Neuronal stem cell (in vitro differentiated cells): ENCODE measurements around the gene RNGTT.

ENCODE experiments used
- DNase-seq: peaks from one replicate; pipeline ENCODE4 v3.0.0-alpha.2; 2013; ENCODE audit warnings: low spot score
- H2AFZ ChIP-seq: one replicate; pipeline ENCODE4 v1.6.1; 2013; ENCODE audit warnings: mild to moderate bottlenecking, low read length, inconsistent platforms
- H2AK5ac ChIP-seq: 2 replicates; pipeline ENCODE4 v1.6.1; 2013; ENCODE audit warnings: low read depth, mild to moderate bottlenecking, inconsistent platforms, low read length, moderate library complexity, mixed read lengths
- H2BK120ac ChIP-seq: 2 replicates; pipeline ENCODE4 v1.6.1; 2013; ENCODE audit warnings: low read depth, mild to moderate bottlenecking, inconsistent platforms, low read length, moderate library complexity, mixed read lengths
- H2BK12ac ChIP-seq: one replicate; pipeline ENCODE4 v1.6.1; 2013; ENCODE audit warnings: low read length, inconsistent platforms
- H2BK15ac ChIP-seq: 2 replicates; pipeline ENCODE4 v1.6.1; 2013; ENCODE audit warnings: mild to moderate bottlenecking, low read length, inconsistent platforms, mixed read lengths
- H2BK5ac ChIP-seq: one replicate; pipeline ENCODE4 v1.6.1; 2013; ENCODE audit warnings: inconsistent platforms, mild to moderate bottlenecking, low read length, moderate library complexity
- H3K14ac ChIP-seq: one replicate; pipeline ENCODE4 v1.6.1; 2013; ENCODE audit warnings: low read length, inconsistent platforms
- H3K18ac ChIP-seq: 2 replicates; pipeline ENCODE4 v1.6.1; 2013; ENCODE audit warnings: low read length, inconsistent platforms
- H3K23ac ChIP-seq: 2 replicates; pipeline ENCODE4 v1.6.1; 2013; ENCODE audit warnings: low read depth, mild to moderate bottlenecking, mixed read lengths, low read length, inconsistent platforms; ENCODE audit not compliant: poor library complexity
- H3K27ac ChIP-seq: replicated peaks from 3 replicates; pipeline ENCODE4 v1.5.1; 2013; ENCODE audit warnings: low read length, inconsistent platforms
- H3K27me3 ChIP-seq, 3 experiments: 2 replicates each; pipeline ENCODE4 v1.6.1; 2013; ENCODE audit warnings: low read length in 3 of 3, mild to moderate bottlenecking in 2 of 3, inconsistent platforms in 1 of 3, low read depth in 1 of 3, mixed read lengths in 1 of 3, moderate library complexity in 1 of 3; ENCODE audit not compliant: control insufficient read depth in 3 of 3, insufficient read depth in 3 of 3
- H3K36me3 ChIP-seq, 2 donors: replicated peaks in 1 of 2; 2 replicates each; pipeline ENCODE4 v1.6.1; 2013; ENCODE audit warnings: low read length in 2 of 2; ENCODE audit not compliant: control insufficient read depth in 2 of 2, insufficient read depth in 2 of 2
- H3K4ac ChIP-seq: 2 replicates; pipeline ENCODE4 v1.6.1; 2013; ENCODE audit warnings: inconsistent platforms, mild to moderate bottlenecking, low read length, moderate library complexity
- H3K4me1 ChIP-seq, 2 donors: 1 replicate in 1 of 2; 2 replicates in 1 of 2; pipeline ENCODE4 v1.6.1; 2013; ENCODE audit warnings: low read length in 2 of 2, low read depth in 1 of 2; ENCODE audit not compliant: control insufficient read depth in 2 of 2, insufficient read depth in 1 of 2
- H3K4me2 ChIP-seq: one replicate; pipeline ENCODE4 v1.6.1; 2013; ENCODE audit warnings: mild to moderate bottlenecking, low read length, inconsistent platforms; ENCODE audit not compliant: insufficient read depth, poor library complexity, severe bottlenecking
- H3K4me3 ChIP-seq, 2 donors: 2 replicates each; pipeline ENCODE4 v1.5.1; 2013; ENCODE audit warnings: low read length in 2 of 2, mild to moderate bottlenecking in 2 of 2, inconsistent platforms in 1 of 2, moderate library complexity in 1 of 2
- H3K79me1 ChIP-seq: one replicate; pipeline ENCODE4 v1.6.1; 2013; ENCODE audit warnings: low read depth, mild to moderate bottlenecking, inconsistent platforms, low read length, moderate library complexity
- H3K9ac ChIP-seq: one replicate; pipeline ENCODE4 v1.6.1; 2013; ENCODE audit warnings: mild to moderate bottlenecking, low read depth, low read length, inconsistent platforms; ENCODE audit not compliant: poor library complexity
- H3K9me3 ChIP-seq, 2 donors: replicated peaks in 1 of 2; 2 replicates each; pipeline versions ENCODE3 to v1.6.1; 2013; ENCODE audit warnings: low read length in 2 of 2, mild to moderate bottlenecking in 2 of 2, inconsistent platforms in 1 of 2, low read depth in 1 of 2, mixed read lengths in 1 of 2, moderate library complexity in 1 of 2; ENCODE audit not compliant: control insufficient read depth in 2 of 2, insufficient read depth in 1 of 2
- H4K8ac ChIP-seq: one replicate; pipeline ENCODE4 v1.6.1; 2013; ENCODE audit warnings: low read depth, mild to moderate bottlenecking, inconsistent platforms, low read length, moderate library complexity
- H4K91ac ChIP-seq: one replicate; pipeline ENCODE4 v1.6.1; 2013; ENCODE audit warnings: low read length, low read depth, mild to moderate bottlenecking, inconsistent platforms; ENCODE audit not compliant: poor library complexity
- WGBS, 2 donors: extraction: QIAGEN DNeasy Blood & Tissue Kit; methylation state at CpG; one replicate each; pipeline ENCODE4 v1.1.7; 2013; ENCODE audit warnings: missing lambda C conversion rate in 2 of 2, mixed read lengths in 1 of 2; ENCODE audit not compliant: insufficient read length in 2 of 2, insufficient replicate concordance in 1 of 2; ENCODE audit errors: extremely low coverage in 2 of 2; 5-methylcytosine and 5-hydroxymethylcytosine counted together

RNGTT gene

DNA sequence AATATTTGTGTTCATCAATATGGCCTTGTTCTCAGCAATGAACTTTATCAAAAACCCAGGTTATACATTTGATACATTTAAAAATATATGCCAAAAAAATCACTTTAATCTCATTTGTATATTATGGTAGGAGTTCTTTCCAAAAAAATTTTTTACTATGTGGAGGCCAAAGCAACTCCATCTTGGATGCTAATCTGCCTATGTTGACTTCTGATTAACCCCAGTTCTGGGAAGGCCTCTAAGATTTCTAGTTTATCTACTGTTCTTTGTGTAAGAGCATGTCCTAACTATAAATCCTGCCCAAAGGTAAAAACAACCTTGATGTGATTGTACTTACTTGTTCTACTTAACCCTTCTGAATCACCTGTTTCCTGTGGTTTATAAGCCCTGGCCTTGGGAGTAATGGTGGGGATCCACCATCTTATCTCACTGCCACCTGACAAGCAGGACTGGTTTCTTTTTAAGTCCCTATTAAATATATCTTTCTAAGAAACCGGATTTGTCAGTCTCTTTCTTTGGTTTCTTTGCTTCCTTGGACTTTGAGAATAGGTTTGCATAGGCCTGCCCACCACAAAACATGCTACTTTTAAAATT, 46.7 kb downstream of the RNGTT start:
- no peak for DNase-seq
- Histone ChIP-seq H4K91ac (no peak overlapping the region), H3K4me3 (no peak overlapping the region), H2BK15ac (no peak overlapping the region), H3K18ac (no peak overlapping the region), H2BK120ac (no peak overlapping the region), H3K23ac (no peak overlapping the region), H2AK5ac (no peak overlapping the region), H3K9me3 (peaks cover 0 to 9% of the 10 kb centered on the region in 2 donors), H3K27ac (no peak overlapping the region), H3K4ac (no peak overlapping the region), H2AFZ (no peak overlapping the region), H2BK5ac (no peak overlapping the region), H3K4me1 (no peaks in the 10 kb centered on the region), H3K36me3 (peaks cover 0 to 6% of the 10 kb centered on the region in 2 donors), H3K9ac (no peak overlapping the region), H3K14ac (no peak overlapping the region), H3K79me1 (peaks cover 3% of the 10 kb centered on the region), H3K4me2 (no peak overlapping the region), H2BK12ac (no peak overlapping the region), H4K8ac (no peak overlapping the region), H3K27me3 (no peaks in the 10 kb centered on the region)
- WGBS, 2 donors: no CpG with 5 or more reads among the region's 1 CpG

DNA sequence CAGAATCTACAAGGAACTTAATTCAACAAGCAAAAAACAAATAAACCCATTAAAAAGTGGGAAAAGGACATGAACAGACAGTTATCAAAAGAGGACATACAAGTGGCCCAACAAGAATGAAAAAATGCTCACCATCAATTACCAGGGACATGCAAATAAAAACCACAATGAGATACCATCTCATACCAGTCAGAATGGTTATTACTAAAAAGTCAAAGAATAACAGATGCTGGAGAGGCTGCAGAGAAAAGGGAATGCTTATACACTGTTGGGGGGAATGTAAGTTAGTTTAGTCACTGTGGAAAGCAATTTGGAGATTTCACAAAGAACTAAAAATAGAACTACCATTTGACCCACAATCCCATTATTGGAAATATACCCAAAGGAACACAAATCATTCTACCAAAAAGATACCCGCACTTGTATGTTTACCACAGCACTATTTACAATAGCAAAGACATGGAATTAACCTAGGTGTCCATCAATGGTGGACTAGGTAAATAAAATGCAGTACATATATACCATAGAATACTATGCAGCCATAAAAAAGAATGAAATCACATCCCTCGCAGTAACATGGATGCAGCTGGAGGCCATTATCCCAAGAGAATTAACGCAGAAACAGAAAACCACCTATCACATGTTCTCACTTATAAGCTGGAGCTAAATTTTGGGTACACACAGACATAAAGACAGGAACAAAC, 48.4 kb downstream of the RNGTT start:
- Histone ChIP-seq H3K27me3 (no peaks in the 10 kb centered on the region), H3K14ac (no peak overlapping the region), H3K4ac (no peak overlapping the region), H2AFZ (no peak overlapping the region), H4K8ac (no peak overlapping the region), H3K9me3 (peaks cover 0 to 9% of the 10 kb centered on the region in 2 donors), H3K23ac (no peak overlapping the region), H3K9ac (no peak overlapping the region), H3K79me1 (peaks cover 3% of the 10 kb centered on the region), H2BK120ac (no peak overlapping the region), H3K18ac (no peak overlapping the region), H3K4me3 (no peak overlapping the region), H2BK5ac (no peak overlapping the region), H3K27ac (no peak overlapping the region), H2BK15ac (no peak overlapping the region), H4K91ac (no peak overlapping the region), H2AK5ac (no peak overlapping the region), H3K4me1 (no peaks in the 10 kb centered on the region), H2BK12ac (no peak overlapping the region), H3K36me3 (peaks cover 0 to 6% of the 10 kb centered on the region in 2 donors), H3K4me2 (no peak overlapping the region)
- no CpG with 5 or more reads among the region's 3 CpGs for WGBS, 2 donors
- DNase-seq: no peak

GRCh38 chr6:88914180-88914579, 49.2 kb downstream of the RNGTT start:
- Histone ChIP-seq H2AFZ (no peak overlapping the region), H2BK120ac (no peak overlapping the region), H3K23ac (no peak overlapping the region), H3K36me3 (peaks cover 0 to 6% of the 10 kb centered on the region in 2 donors), H3K27ac (no peak overlapping the region), H3K4me1 (no peaks in the 10 kb centered on the region), H4K91ac (no peak overlapping the region), H2BK15ac (no peak overlapping the region), H3K9me3 (peaks cover 0 to 9% of the 10 kb centered on the region in 2 donors), H3K4me3 (no peak overlapping the region), H2BK12ac (no peak overlapping the region), H3K14ac (no peak overlapping the region), H3K79me1 (peaks cover 3% of the 10 kb centered on the region), H3K27me3 (no peaks in the 10 kb centered on the region), H3K9ac (no peak overlapping the region), H3K4ac (no peak overlapping the region), H2AK5ac (no peak overlapping the region), H4K8ac (no peak overlapping the region), H2BK5ac (no peak overlapping the region), H3K4me2 (no peak overlapping the region), H3K18ac (no peak overlapping the region)
- no CpG with 5 or more reads among the region's 4 CpGs for WGBS, 2 donors
- DNase-seq: no peak

DNA sequence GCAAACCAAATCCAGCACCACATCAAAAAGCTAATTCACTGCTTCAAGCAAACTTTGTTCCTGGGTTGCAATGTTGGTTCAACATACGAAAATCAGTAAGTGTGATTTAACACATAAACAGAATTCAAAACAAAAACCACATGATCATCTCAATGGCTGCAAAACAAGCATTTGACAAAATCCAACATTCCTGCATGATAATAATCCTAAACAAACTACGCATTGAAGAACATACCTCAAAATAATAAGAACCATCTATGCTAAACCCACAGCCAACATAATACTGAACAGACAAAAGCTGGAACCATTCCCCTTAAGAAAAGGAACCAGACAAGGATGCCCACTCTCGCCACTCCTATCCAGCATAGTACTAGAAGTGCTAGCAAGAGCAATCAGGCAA, 49.9 kb downstream of the RNGTT start:
- no peak overlapping the region for H3K27ac ChIP-seq
- H3K4me3 ChIP-seq: no peak overlapping the region
- no peak overlapping the region for H3K23ac ChIP-seq
- no peaks in the 10 kb centered on the region for H3K4me1 ChIP-seq
- H4K91ac ChIP-seq: no peak overlapping the region
- peaks cover 0 to 9% of the 10 kb centered on the region in 2 donors for H3K9me3 ChIP-seq
- H2BK12ac ChIP-seq: no peak overlapping the region
- no peak overlapping the region for H2BK5ac ChIP-seq
- H3K14ac ChIP-seq: no peak overlapping the region
- H3K79me1 ChIP-seq: peaks cover 7% of the 10 kb centered on the region
- H3K9ac ChIP-seq: no peak overlapping the region
- no peak overlapping the region for H2AFZ ChIP-seq
- H3K4ac ChIP-seq: no peak overlapping the region
- H4K8ac ChIP-seq: no peak overlapping the region
- H2BK120ac ChIP-seq: no peak overlapping the region
- H2BK15ac ChIP-seq: no peak overlapping the region
- peaks cover 0 to 6% of the 10 kb centered on the region in 2 donors for H3K36me3 ChIP-seq
- DNase-seq: no peak
- H2AK5ac ChIP-seq: no peak overlapping the region
- no peaks in the 10 kb centered on the region for H3K27me3 ChIP-seq
- H3K18ac ChIP-seq: no peak overlapping the region
- no peak overlapping the region for H3K4me2 ChIP-seq
- no CpG with 5 or more reads among the region's 3 CpGs for WGBS, 2 donors
